Measurements from ENCODE around the gene CLIC3. TPM values are rescaled to one million over a fixed set of nuclear protein-coding genes. Genes with fewer than 3 reads are reported as not detected.
"Not testable (repeated sequence)": the region's sequence is repeated elsewhere in the genome, so short reads cannot be mapped to it uniquely, and the experiment has no call there.

CLIC3 gene
- total RNA-seq, 2 experiments from 2014 or later: 0.43 to 0.61 TPM

- Mint-ChIP-seq H3K4me1 (ENCODE audit: low read depth) (peaks cover 3% of the 10 kb centered on the region), H3K27me3 (no peaks in the 10 kb centered on the region), H3K9me3 (no peaks in the 10 kb centered on the region), H3K36me3 (no peaks in the 10 kb centered on the region), H3K4me3 (no peak overlapping the region), H3K27ac (no peak overlapping the region)
- CTCF ChIA-PET: interaction anchor here (1.3 kb wide), 1 partner anchor 28 kb away, joined by 4 read pairs; no protein-coding TSS in a partner anchor
- POLR2A ChIA-PET: no interaction called here
- intact Hi-C loops (cut with micrococcal nuclease): no loop called here
- DNase-seq: no peak
Observed at GRCh38 chr9:137007108-137007815, 10.9 kb upstream of the CLIC3 start.

GRCh38 chr9:137006116-137007003, 10.0 kb upstream of the CLIC3 start:
- Mint-ChIP-seq H3K9me3 (no peaks in the 10 kb centered on the region), H3K36me3 (no peaks in the 10 kb centered on the region), H3K27ac (no peak overlapping the region), H3K4me1 (ENCODE audit: low read depth) (peaks cover 3% of the 10 kb centered on the region), H3K4me3 (no peak overlapping the region), H3K27me3 (no peaks in the 10 kb centered on the region)
- CTCF ChIA-PET: interaction anchor here (0.7 to 4.5 kb wide), 3 partner anchors 29 to 57 kb away, joined by 3 to 29 read pairs (median 4); no protein-coding TSS in a partner anchor
- intact Hi-C loops (cut with micrococcal nuclease): no loop called here
- POLR2A ChIA-PET: no interaction called here
- no peak for DNase-seq

GRCh38 chr9:137004285-137004684, 7.9 kb upstream of the CLIC3 start:
- POLR2A ChIA-PET; H3K9me3 Mint-ChIP-seq; H3K36me3 Mint-ChIP-seq; H3K27ac Mint-ChIP-seq; H3K4me3 Mint-ChIP-seq; H3K27me3 Mint-ChIP-seq; intact Hi-C loops (cut with micrococcal nuclease): not testable (repeated sequence)
- H3K4me1 Mint-ChIP-seq (ENCODE audit: low read depth): peaks cover 11% of the 10 kb centered on the region
- CTCF ChIA-PET: interaction anchor here (4.5 kb wide), 1 partner anchor 31 kb away, joined by 29 read pairs; no protein-coding TSS in a partner anchor
- peak; percentile 37 for DNase-seq

- POLR2A ChIA-PET: no interaction called here
- Mint-ChIP-seq H3K4me1 (ENCODE audit: low read depth) (peaks cover 22% of the 10 kb centered on the region), H3K27me3 (peaks cover 5% of the 10 kb centered on the region), H3K27ac (no peak overlapping the region), H3K36me3 (no peaks in the 10 kb centered on the region), H3K9me3 (no peaks in the 10 kb centered on the region), H3K4me3 (no peak overlapping the region)
- intact Hi-C loops (cut with micrococcal nuclease): no loop called here
- DNase-seq: no peak
- CTCF ChIA-PET: interaction anchor here (1.0 to 4.5 kb wide), 5 partner anchors 9 to 33 kb away, joined by 3 to 29 read pairs (median 4); partner anchors contain the start of genes ABCA2 and PAXX
Observed at GRCh38 chr9:137002646-137003041, 6.3 kb upstream of the CLIC3 start.

- DNase-seq: no peak
- POLR2A ChIA-PET: no interaction called here
- CTCF ChIA-PET: interaction anchor here (1.1 to 4.5 kb wide), 5 partner anchors 8 to 33 kb away, joined by 3 to 29 read pairs (median 4); partner anchors contain the start of genes ABCA2 and PAXX
- H3K27me3 Mint-ChIP-seq: peaks cover 7% of the 10 kb centered on the region
- H3K4me3 Mint-ChIP-seq: no peak overlapping the region
- no peak overlapping the region for H3K27ac Mint-ChIP-seq
- no peaks in the 10 kb centered on the region for H3K36me3 Mint-ChIP-seq
- H3K4me1 Mint-ChIP-seq (ENCODE audit: low read depth): peaks cover 24% of the 10 kb centered on the region
- intact Hi-C loops (cut with micrococcal nuclease): no loop called here
- no peaks in the 10 kb centered on the region for H3K9me3 Mint-ChIP-seq
Observed at GRCh38 chr9:137001857-137002645, 5.7 kb upstream of the CLIC3 start.

- peaks cover 30% of the 10 kb centered on the region for H3K4me1 Mint-ChIP-seq (ENCODE audit: low read depth)
- DNase-seq: peak; percentile 69
- peak overlapping the region; percentile 54 for H3K27ac Mint-ChIP-seq
- POLR2A ChIA-PET: interaction anchor here (1.1 to 1.3 kb wide), 2 partner anchors 35 to 114 kb away, joined by 3 to 4 read pairs; partner anchors contain the start of gene TRAF2
- intact Hi-C loops (cut with micrococcal nuclease): no loop called here
- no peaks in the 10 kb centered on the region for H3K9me3 Mint-ChIP-seq
- H3K36me3 Mint-ChIP-seq: no peaks in the 10 kb centered on the region
- H3K27me3 Mint-ChIP-seq: peaks cover 7% of the 10 kb centered on the region
- CTCF ChIA-PET: interaction anchor here (0.6 to 1.7 kb wide), 6 partner anchors 22 to 158 kb away, joined by 3 to 21 read pairs (median 4); partner anchors contain the start of gene AJM1
- no peak overlapping the region for H3K4me3 Mint-ChIP-seq
Observed at GRCh38 chr9:137000177-137000930, 4.0 kb upstream of the CLIC3 start.

GRCh38 chr9:136997830-136998234, 1.5 kb upstream of the CLIC3 start:
- peaks cover 10% of the 10 kb centered on the region for H3K36me3 Mint-ChIP-seq
- intact Hi-C loops (cut with micrococcal nuclease): loop anchor here (5.0 kb wide), 1 partner anchor 34 kb away; the partner anchor contains the start of gene FUT7
- peak overlapping the region; percentile 3 for H3K4me3 Mint-ChIP-seq
- H3K27ac Mint-ChIP-seq: peak overlapping the region; percentile 46
- peaks cover 7% of the 10 kb centered on the region for H3K27me3 Mint-ChIP-seq
- H3K4me1 Mint-ChIP-seq (ENCODE audit: low read depth): peaks cover 39% of the 10 kb centered on the region
- peak; percentile 56 for DNase-seq
- no peaks in the 10 kb centered on the region for H3K9me3 Mint-ChIP-seq
- ChIA-PET CTCF (no interaction called here), POLR2A (interaction anchor here (0.7 kb wide), 1 partner anchor 129 kb away, joined by 3 read pairs; no protein-coding TSS in a partner anchor)

- H3K4me1 Mint-ChIP-seq (ENCODE audit: low read depth): peaks cover 39% of the 10 kb centered on the region
- H3K4me3 Mint-ChIP-seq: no peak overlapping the region
- no peak for DNase-seq
- peaks cover 10% of the 10 kb centered on the region for H3K36me3 Mint-ChIP-seq
- POLR2A ChIA-PET: interaction anchor here (0.7 kb wide), 1 partner anchor 130 kb away, joined by 3 read pairs; no protein-coding TSS in a partner anchor
- no peaks in the 10 kb centered on the region for H3K9me3 Mint-ChIP-seq
- H3K27ac Mint-ChIP-seq: no peak overlapping the region
- intact Hi-C loops (cut with micrococcal nuclease): loop anchor here (5.0 kb wide), 1 partner anchor 35 kb away; the partner anchor contains the start of gene FUT7
- CTCF ChIA-PET: interaction anchor here (1.4 to 1.8 kb wide), 2 partner anchors 22 to 38 kb away, joined by 8 to 15 read pairs; no protein-coding TSS in a partner anchor
- H3K27me3 Mint-ChIP-seq: peaks cover 7% of the 10 kb centered on the region
Observed at GRCh38 chr9:136997371-136997770, 1.0 kb upstream of the CLIC3 start.

- H3K27ac Mint-ChIP-seq: no peak overlapping the region
- intact Hi-C loops (cut with micrococcal nuclease): loop anchor here (5.0 kb wide), 1 partner anchor 36 kb away; the partner anchor contains the start of gene FUT7
- ChIA-PET POLR2A (interaction anchor here (0.8 to 1.0 kb wide), 2 partner anchors 31 to 110 kb away, joined by 3 read pairs; partner anchors contain the start of gene TRAF2), CTCF (interaction anchor here (0.8 to 1.8 kb wide), 7 partner anchors 9 to 208 kb away, joined by 3 to 15 read pairs (median 5); partner anchors contain the start of genes ABCA2 and AJM1)
- H3K4me1 Mint-ChIP-seq (ENCODE audit: low read depth): peaks cover 39% of the 10 kb centered on the region
- no peak for DNase-seq
- H3K4me3 Mint-ChIP-seq: no peak overlapping the region
- H3K36me3 Mint-ChIP-seq: peaks cover 10% of the 10 kb centered on the region
- H3K27me3 Mint-ChIP-seq: peaks cover 7% of the 10 kb centered on the region
- no peaks in the 10 kb centered on the region for H3K9me3 Mint-ChIP-seq
Observed at GRCh38 chr9:136995772-136996311, 526 bp downstream of the CLIC3 start.

GRCh38 chr9:136995362-136995761, 1.0 kb downstream of the CLIC3 start:
- Mint-ChIP-seq H3K9me3 (no peaks in the 10 kb centered on the region), H3K36me3 (peaks cover 10% of the 10 kb centered on the region), H3K4me3 (no peak overlapping the region), H3K27ac (no peak overlapping the region), H3K4me1 (ENCODE audit: low read depth) (peaks cover 35% of the 10 kb centered on the region), H3K27me3 (peaks cover 7% of the 10 kb centered on the region)
- DNase-seq: no peak
- intact Hi-C loops (cut with micrococcal nuclease): loop anchor here (5.0 kb wide), 1 partner anchor 37 kb away; the partner anchor contains the start of gene FUT7
- CTCF ChIA-PET: interaction anchor here (1.4 to 1.6 kb wide), 2 partner anchors 10 to 47 kb away, joined by 4 to 5 read pairs; no protein-coding TSS in a partner anchor
- POLR2A ChIA-PET: interaction anchor here (1.0 kb wide), 1 partner anchor 32 kb away, joined by 3 read pairs; no protein-coding TSS in a partner anchor
